HG03520 (cell line): ENCODE measurements around the gene GGTLC1.

Source experiments
- ATAC-seq: cut with Tn5 transposase; IDR thresholded peaks from one replicate; pipeline ENCODE4 v1.9.1; 2021; ENCODE audit warnings: mild to moderate bottlenecking, moderate library complexity; ENCODE audit not compliant: unreplicated experiment

The GGTLC1 gene

GRCh38 chr20:23966927-23967615, 21.5 kb downstream of the GGTLC1 start:
- no peak for ATAC-seq

DNA sequence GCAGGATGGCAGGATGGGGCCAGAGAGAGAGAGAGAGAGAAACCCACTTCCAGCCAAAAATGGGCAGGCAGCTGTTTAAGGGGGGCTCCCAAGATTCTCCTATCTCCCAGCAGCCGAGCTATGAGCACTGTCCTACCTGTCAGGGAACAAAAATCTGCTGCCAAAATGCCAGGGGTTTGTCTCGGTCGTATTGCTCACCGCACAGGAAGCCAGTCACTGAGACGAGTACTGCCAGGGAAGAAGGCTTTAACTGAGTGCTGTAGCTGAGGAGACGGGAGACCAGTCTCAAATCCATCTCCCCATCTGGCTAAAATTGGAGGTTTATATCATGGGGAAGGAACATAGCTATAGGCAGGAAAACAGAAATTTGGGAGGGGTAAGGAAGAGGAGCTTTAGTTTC, 22.3 kb downstream of the GGTLC1 start:
- no peak for ATAC-seq

DNA sequence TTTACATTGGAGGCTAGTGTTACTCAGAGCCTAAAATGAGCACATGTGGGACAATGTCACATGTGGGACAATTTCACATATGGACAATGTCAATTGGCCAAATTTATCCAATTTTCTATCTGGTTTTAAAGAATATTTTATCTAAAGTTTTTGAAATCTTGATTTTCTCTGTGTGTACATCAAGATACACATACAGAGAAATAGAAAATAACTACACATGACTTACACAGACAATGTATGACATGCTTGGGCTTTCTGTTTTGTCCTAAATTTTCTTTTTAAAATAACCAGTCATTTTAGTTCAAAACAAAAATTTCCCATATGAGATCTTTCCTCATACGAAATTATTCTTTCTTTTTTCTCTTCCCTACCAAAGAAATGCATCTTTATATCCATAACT, 24.6 kb downstream of the GGTLC1 start:
- ATAC-seq = no peak

DNA sequence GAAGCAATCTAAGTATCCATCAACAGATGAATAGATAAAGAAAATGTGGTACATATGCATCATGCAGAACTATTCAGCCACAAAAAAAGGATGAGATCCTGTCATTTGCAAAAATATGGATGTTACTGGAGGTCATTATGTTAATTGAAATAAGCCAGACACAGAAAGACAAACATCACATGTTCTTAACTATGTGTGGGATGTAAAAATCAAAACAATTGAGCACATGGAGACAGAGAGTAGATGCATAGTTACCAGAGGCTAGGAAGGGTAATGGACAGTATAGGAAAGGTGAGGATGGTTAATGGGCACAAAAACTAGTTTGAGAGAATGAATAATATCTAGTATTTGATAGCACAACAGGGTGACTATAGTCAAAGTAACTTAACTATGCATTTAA, 26.3 kb downstream of the GGTLC1 start:
- ATAC-seq = no peak

DNA sequence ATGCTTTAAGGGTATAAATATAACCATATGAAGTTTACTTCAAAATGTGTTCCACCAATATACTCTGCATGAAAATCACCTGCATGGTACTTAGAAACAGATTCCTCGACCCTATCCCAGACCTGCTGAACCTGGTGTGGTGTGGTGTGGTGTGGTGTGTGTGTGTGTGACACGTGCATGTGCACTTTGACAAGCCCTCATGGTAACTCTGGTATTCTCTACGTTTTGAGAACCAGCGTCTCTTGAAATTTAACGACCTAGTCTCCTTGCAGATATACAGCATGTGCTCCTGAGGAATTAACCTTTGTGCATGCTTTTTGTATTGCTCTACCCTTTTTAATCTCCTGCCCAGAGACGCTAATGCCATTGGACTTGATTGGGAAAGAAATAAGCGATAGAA, 29.5 kb downstream of the GGTLC1 start:
- no peak for ATAC-seq

DNA sequence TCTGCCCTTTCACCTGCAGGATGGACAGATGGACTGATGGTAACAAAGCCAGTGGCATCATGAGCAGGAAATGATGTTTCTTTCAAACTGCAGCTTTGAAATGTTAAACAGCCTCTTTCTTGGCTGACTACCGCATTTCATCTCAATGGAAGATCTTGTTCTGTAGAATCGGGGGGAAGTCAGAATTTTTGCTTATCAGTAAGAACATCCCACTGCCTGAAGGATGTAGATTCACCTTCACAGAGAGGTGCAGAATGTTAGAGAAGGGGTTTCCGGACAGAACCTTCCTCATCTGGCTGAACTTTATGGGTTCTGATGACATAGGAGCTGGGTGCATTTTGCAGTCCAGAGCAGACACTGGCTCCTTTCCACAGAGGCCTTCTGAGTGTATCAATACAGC, 32.7 kb downstream of the GGTLC1 start:
- no peak for ATAC-seq

DNA sequence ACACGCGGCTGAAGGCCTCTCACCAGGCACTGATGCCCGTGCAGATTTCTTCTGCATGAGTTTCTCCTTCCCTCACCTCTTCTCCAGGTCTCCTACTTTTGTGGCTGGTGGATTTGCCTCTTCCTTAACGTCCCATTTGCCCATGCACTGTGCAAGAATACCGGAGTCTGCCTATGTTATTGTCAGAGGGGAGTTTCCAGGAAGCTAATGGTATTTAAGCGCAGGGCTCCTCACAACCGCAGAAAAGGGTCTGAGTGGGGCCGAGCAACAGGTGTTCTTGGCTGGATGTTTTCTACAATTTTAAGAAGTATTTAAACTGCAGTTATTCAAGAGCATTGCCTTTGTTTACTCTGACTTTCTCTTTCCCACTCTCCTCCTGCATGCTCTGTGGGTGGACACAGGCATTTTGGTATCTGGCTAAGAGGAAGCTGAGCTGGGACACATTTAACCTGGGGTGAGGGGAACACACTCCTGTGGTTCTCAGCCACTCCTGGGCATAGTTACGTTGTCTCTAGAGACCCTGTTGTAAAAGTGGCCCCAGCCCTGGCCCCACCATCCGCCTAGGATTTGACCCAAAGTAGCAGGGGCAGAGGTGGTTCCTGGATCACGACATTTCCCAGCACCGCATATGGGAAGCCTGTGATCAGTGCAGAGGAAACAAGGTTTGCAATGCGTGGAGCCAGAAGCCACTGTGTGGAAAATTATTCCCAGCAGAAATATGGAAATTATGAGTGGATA, 34.4 kb downstream of the GGTLC1 start:
- no peak for ATAC-seq

DNA sequence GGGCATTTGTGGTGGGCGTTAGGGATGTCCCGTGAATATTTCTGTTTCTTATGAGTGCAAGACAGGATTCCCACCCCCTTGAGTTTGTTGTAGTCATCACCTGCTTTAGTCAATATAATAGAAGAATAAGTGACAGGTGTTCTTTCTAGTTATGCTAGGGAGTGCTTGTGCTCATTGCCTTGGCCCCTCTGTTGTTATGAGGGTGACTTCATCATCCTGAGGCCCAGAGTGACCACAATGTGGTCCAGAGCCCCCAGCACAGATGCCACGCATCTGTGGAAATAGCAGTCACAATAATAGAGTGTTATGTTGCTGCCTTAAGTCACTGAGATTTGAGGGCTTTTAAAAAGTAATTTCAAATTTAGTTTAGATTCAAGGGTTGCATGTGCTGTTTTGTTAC, 42.4 kb downstream of the GGTLC1 start:
- no peak for ATAC-seq

- no peak for ATAC-seq
Measured at GRCh38 chr20:23943304-23943703, 45.3 kb downstream of the GGTLC1 start.

DNA sequence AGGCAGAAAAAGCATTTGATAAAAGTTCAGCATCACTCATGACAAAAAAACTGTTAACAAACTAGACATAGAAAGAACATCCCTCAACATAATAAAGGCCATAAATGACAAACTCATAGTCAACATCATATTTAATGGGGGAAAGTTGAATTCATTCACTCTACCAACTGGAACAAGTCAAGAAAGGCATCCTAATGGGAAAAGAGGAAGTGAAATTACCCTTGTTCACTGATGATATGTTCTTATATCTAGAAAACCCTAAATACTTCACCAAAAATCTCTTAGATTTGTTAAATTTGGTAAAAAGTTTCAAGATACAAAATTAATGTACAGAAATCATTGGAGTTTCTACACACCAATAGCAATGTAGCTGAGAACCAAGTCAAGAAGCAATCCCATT, 48.9 kb downstream of the GGTLC1 start:
- no peak for ATAC-seq

GRCh38 chr20:23939063-23939462, 49.5 kb downstream of the GGTLC1 start:
- ATAC-seq = no peak

DNA sequence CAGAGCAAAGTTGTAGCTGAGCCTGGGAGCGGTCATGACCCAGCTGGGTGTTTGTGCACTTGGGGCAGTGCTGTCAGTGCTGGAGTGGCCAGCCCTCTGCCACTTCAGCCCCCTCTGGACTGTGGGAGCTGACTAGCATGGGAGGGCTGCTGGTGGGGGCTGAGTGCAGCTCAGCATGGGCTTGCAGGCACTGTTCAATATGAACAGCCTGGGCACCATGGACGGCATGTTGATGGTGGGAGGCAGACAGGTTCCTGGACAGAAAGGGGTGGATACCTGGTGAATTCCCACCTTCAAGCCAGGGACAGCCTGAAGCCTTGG, 50.5 kb downstream of the GGTLC1 start:
- no peak for ATAC-seq

GRCh38 chr20:23937303-23938117, 51.1 kb downstream of the GGTLC1 start:
- ATAC-seq = peak; percentile 78
